ENCODE results near the gene EMILIN2.

DNA sequence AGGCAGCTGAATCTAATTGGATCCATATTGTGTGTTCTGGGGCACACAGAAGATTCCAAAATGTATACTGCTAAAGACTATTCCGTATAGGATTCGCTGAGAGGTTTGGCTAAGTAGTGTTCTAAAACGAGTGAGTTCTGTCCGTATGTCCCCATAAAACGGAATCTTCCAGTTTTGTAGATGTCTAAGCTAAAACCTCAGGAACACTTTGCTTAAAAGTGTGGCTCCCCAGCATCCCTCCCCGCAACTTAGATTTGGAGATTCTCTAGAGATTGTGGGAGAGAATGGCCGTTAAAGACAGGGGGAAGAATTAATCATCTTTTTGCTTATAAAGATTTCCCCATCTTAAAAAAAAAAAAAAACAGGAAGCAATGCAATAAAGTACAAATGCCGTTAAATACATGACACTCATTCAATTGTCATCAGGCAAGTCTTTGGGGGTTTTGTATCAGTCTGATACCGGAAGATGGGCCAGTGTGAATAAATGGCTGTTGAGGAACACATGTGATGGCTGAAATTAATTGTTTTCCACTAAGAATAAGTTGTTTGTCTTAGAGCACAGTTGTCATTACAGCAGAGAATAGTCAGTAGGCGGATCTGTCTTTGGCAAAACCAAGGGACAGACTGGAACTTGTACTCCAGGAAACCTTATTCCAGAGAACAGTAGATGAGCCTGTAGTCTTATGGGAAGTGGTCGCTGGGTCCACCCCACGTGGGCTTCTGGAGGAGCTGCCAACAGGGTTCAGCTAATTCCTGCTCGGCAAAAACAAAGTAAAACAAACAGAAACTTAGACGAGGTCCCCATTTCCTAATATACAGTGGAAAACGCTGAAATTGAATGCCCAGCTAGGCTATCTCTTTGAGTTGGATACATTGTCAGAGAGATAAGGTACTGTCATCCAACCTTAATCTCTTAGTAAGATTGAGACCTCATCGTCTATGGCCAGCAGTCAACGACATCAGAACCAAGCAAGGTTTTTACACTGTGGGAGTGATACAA, 1.7 kb downstream of the EMILIN2 start:
- TF ChIP-seq, protein P1, sequence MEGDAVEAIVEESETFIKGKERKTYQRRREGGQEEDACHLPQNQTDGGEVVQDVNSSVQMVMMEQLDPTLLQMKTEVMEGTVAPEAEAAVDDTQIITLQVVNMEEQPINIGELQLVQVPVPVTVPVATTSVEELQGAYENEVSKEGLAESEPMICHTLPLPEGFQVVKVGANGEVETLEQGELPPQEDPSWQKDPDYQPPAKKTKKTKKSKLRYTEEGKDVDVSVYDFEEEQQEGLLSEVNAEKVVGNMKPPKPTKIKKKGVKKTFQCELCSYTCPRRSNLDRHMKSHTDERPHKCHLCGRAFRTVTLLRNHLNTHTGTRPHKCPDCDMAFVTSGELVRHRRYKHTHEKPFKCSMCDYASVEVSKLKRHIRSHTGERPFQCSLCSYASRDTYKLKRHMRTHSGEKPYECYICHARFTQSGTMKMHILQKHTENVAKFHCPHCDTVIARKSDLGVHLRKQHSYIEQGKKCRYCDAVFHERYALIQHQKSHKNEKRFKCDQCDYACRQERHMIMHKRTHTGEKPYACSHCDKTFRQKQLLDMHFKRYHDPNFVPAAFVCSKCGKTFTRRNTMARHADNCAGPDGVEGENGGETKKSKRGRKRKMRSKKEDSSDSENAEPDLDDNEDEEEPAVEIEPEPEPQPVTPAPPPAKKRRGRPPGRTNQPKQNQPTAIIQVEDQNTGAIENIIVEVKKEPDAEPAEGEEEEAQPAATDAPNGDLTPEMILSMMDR (IDR thresholded peaks at IDR 0.05; ENCODE audit: insufficient read depth, low read length): no peak
- TF ChIP-seq, protein P2, sequence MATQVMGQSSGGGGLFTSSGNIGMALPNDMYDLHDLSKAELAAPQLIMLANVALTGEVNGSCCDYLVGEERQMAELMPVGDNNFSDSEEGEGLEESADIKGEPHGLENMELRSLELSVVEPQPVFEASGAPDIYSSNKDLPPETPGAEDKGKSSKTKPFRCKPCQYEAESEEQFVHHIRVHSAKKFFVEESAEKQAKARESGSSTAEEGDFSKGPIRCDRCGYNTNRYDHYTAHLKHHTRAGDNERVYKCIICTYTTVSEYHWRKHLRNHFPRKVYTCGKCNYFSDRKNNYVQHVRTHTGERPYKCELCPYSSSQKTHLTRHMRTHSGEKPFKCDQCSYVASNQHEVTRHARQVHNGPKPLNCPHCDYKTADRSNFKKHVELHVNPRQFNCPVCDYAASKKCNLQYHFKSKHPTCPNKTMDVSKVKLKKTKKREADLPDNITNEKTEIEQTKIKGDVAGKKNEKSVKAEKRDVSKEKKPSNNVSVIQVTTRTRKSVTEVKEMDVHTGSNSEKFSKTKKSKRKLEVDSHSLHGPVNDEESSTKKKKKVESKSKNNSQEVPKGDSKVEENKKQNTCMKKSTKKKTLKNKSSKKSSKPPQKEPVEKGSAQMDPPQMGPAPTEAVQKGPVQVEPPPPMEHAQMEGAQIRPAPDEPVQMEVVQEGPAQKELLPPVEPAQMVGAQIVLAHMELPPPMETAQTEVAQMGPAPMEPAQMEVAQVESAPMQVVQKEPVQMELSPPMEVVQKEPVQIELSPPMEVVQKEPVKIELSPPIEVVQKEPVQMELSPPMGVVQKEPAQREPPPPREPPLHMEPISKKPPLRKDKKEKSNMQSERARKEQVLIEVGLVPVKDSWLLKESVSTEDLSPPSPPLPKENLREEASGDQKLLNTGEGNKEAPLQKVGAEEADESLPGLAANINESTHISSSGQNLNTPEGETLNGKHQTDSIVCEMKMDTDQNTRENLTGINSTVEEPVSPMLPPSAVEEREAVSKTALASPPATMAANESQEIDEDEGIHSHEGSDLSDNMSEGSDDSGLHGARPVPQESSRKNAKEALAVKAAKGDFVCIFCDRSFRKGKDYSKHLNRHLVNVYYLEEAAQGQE (IDR thresholded peaks at IDR 0.05; ENCODE audit: insufficient replicate concordance, low read depth): no peak
- TF ChIP-seq POLR2AphosphoS5 (IDR thresholded peaks at IDR 0.05; ENCODE audit: low read depth) (no peak), GABPA (IDR thresholded peaks at IDR 0.05; ENCODE audit: low read depth) (0 out of 2 replicates have a peak, but pooled peaks have one; percentile 23)

Data from HL-60 (cell line).